ENCODE measurements around the gene KYAT1.
A peak's percentile ranks its signal among the peaks of the same experiment; 100 is the strongest.
"Not testable (repeated sequence)": the region's sequence is repeated elsewhere in the genome, so short reads cannot be mapped to it uniquely, and the experiment has no call there.

Gene KYAT1

DNA sequence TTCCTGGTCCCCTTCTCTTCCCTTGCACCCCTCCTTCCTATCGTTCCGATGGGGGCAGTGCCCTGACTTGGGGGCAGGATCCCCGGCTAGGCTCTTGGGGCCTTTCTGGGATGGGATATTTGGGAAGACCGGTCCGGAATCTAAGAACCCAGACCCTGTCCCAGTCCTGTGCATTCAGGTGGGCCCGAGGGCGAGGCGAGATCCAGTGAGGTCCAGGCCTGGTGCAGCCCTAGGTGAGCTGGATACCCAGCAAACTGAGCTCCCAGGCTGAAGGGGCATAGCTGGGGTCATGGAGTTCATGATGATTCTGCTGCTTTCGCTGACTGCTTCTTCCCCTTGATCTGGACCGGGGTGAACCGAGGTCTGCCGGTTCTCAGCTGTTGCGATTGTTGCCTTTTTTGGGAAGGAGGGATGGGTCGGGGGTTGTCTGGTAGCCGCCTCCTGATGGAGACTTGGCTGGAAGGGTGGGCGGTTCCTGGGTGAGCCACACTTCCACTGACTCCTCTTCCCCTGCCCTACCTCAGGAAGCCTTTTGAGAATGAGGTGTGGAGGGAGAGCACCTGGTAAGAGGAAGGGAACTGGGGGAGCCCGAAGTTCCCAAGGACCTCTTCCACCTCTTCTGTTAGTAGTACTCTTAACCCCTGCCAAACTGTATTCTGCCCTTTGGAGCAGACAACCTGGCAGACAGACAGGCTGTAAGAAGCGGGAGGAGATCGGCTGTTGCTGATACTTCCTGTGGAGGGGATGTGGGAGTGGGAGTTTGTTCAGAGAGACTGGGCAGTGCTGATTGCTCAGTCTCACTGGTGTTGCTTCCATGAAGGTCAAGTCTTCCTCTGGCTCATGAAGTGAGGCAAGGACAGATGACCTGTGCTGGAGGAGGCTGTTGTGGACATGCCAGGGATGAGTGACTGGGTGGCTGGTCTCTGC, 1.2 kb upstream of the KYAT1 start:
- DNase-seq = peak; percentile 45

DNA sequence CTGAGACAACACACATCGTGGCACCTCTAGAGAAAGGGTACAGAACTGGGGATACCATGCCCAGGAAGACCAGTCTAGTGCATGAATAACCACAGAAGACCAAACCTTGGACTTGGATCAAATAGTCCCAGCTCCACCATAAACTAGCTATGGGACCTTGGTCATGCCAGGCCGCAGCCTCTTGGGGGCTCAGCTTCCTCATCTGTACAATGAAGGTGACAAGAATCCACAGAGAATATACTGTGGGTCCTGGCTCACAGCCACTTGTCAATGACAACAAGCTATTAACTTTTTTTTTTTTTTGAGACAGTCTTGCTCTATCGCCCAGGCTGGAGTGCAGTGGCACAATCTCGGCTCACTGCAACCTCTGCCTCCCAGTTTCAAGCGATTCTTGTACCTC, 3.9 kb downstream of the KYAT1 start:
- peak; percentile 26 for DNase-seq

DNA sequence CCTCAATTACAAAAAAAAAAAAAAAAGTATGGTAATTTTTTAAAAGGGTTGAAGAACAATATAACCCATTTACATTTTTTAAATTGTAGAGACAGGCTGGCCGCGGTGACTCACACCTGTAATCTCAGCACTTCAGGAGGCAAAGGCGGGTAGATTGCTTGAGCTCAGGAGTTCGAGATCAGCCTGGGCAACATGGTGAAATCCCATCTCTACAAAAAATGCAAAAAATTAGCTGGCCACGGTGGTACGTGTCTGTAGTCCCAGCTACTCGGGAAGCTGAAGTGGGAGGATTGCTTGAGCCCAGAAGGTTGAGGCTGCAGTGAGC, 10.8 kb downstream of the KYAT1 start:
- DNase-seq = not testable (repeated sequence)

DNA sequence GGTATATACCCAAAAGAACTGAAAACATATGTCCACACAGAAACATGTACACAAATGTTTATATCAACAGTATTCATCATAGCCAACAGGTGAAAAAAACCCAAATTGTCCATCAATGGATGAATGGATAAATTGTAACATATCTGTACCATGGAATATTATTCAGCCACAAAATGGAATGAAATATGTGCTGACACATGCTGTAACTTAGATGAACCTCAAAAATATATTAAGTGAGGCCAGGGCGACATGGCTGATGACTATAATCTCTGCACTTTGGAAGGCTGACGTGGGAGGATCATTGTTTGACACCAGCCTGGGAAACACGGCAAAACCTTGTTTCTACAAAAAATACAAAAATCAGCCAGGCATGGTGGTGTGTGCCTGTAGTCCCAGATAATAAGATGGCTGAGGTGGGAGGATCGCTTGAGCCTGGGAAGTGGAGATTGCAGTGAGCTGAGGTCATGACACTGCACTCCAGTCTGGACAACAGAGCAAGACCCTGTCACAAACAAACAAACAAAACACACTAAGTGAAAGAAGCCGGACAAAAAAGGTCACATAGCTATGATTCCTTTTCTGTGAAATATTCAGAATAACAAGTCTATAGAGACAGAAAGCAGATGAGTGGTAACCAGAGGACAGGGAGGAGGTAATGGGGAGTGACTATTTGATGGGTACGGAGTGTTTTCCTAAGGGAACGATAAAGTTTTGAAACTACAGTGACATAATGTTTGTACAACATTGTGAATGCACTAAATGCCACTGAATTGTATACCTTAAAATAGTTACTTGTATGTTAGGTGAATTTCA, 11.4 kb downstream of the KYAT1 start:
- no peak for DNase-seq

DNA sequence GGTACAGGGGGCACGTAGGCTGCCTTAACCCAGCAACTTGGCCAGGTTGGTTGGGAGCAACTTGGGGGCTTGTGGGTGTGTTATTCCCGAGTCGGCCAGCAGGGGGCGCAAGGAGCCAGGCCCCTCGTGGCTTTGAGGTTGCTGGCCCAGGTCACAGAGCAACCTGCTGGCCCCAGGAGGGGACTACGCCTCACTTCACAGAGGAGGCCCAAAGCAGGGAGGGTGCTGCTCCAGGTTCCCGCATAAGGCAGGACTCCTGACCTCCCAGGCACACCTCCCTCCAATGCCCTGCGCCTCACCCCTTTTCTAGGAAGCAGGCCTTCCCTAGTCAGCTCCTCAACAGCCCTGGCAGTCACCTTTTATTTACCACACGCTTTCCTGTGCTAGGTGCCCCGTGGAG, 18.1 kb downstream of the KYAT1 start:
- DNase-seq = peak; percentile 30

DNA sequence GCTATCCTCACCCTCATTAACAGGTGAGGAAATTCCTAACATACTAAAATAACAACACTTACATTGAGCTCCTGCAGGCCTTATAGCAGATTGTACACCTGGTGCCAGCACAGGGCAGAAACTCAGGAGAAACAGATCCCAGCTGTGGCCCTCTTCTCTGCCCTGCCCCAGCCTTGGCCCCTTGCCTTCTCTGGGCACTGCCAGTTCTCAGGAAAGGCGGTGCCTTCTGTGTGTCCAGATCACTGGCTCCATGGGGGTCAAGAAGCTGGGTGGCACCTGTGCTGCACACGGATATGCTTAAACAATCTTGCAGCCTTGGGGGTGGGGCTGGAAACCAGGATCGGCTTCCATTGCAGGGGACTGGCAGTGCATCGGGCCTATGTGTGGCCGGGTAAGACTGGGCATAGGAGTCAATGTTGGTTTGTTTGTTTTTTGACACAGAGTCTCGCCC, 19.3 kb downstream of the KYAT1 start:
- no peak for DNase-seq

DNA sequence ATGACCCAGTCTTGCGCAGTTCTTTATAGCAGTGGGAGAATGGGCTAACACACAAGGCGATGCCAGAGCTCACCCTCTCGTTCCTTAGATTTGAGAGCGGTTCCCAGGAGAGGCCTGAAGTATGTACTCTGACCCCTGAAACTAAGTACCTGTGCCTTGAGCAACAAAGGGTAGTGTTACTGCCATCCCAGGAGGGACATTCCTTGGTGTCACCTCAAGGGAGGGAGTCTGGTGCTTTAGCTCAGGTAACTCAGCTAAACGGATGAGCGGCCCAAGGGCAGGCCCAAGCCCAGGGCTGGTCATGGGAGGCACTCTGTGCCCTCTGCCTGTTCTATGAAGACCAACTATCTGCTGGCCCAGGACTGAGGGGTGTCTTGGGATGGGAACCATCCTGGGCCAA, 20.2 kb downstream of the KYAT1 start:
- DNase-seq = no peak

DNA sequence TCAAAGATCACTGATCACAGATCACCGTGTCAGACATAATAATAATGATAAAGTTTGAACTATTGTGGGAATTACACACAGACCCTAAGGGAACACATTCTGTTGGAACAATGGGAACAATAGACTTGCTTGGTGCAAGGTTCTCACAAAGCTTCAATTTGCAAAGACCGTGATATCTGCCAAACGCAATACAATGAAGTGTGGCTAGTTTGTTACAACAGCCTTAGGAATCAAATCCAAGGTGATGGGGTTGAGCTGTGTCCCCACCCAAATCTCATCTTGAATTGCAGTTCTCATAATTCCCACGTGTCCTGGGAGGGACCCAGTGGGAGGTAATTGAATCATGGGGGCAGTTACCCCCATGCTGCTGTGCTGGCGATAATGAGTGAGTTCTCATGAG, 20.8 kb downstream of the KYAT1 start:
- no peak for DNase-seq

DNA sequence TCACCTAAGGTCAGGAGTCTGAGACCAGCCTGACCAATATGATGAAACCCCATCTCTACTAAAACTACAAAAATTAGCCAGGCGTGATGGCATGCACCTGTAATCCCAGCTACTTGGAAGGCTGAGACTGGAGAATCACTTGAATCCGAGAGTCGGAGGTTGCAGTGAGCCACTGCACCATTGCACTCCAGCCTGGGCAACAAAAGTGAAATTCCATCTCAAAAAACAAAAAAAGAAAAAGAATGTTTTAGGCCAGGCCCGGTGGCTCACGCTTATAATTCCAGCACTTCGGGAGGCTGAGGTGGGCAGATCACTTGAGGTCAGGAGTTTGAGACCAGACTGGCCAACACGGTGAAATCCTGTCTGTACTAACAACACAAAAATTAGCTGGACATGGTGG, 23.3 kb downstream of the KYAT1 start:
- not testable (repeated sequence) for DNase-seq

DNA sequence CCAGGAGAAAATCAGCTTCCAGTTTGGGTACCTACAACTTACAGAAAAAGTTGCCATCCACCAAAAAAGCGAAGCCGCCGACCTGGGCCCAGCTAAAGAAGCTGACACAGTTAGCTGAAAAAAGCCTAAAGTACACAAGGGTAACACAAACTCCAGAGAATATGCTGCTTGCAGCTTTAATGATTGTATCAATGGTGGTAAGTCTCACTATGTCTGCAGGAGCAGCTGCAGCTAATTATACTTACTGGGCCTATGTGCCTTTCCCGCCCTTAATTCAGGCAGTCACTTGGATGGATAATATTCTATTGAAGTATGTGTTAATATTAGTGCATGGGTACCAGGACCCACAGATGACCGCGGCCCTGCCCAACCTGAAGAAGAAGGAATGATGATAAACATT, 27.3 kb downstream of the KYAT1 start:
- not testable (repeated sequence) for DNase-seq

DNA sequence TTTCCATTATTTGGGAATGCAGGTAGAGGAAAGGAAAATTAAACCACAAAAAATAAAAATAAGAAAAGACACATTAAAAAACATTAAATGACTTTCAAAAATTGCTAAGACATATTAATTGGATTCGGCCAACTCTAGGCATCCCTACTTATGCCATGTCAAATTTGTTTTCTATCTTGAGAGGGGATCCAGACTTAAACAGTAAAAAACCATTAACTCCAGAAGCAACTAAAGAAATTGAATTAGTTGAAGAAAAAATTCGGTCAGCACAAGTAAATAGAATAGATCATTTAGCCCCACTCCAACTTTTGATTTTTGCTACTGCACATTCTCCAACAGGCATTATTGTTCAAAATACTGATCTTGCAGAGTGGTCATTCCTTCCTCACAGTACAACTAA, 29.1 kb downstream of the KYAT1 start:
- DNase-seq = not testable (repeated sequence)

DNA sequence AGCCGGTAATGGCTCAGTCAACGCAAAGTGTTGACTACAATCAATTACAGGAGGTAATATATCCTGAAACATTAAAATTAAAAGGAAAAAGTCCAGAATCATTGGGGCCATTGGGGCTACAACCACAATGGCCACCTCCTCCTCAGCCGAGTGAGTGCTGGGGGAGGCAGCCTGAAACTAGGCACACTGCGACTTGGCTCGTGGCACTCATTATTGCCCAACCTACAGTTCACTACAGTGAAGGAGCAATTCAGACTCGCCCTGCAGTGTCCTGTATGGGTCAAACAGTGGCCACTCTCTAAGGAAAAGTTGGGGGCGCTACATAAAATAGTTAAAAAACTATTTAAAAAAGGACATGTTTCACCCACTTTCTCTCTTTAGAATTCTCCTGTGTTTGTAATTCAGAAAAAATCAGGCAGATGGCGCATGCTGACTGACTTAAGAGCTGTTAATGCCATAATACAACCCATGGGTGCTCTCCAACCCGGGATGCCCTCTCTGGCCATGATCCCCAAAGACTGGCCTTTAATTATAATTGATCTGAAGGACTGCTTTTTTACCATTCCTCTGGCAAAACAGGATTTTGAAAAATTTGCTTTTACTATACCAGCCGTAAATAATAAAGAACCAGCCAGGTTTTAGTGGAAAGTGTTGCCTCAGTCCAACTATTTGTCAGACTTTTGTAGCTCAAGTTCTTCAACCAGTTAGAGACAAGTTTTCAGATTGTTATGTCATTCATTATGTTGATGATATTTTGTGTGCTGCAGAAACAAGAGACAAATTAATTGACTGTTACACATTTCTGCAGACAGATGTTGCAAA, 29.8 kb downstream of the KYAT1 start:
- DNase-seq = peak; percentile 29

DNA sequence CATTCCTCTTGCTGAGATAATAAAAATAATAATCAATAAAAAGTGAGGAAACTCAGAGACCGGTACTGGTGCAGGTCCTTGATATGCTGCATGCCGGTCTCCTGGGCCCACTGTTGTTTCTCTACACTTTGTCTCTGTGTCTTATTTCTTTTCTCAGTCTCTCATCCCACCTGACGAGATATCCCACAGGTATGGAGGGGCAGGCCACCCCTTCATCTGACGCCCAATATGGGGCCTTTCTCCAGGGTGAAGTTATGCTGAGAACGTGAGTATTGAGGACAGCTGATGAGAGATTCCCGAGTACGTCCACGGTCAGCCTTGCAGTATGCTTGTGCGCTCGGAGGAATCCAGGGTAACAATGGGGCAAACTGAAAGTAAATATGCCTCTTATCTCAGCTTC, 30.7 kb downstream of the KYAT1 start:
- DNase-seq = not testable (repeated sequence)

DNA sequence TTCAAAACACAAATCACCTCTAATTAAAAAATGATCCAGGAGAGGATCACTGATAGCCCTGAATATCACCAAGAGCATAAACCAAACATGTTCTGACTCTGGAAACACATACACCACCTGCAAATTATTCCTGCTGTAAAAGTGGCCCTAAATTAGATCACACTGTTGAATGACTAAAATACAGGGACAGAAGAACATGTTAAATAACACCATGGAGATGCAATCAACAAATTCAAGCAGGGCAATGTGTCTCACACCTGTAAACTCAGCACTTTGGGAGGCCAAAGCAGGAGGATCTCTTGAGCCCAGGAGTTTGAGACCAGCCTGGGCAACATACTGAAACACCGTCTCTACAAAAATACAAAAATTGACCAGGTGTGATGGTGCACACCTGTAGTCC, 33.9 kb downstream of the KYAT1 start:
- DNase-seq = no peak

DNA sequence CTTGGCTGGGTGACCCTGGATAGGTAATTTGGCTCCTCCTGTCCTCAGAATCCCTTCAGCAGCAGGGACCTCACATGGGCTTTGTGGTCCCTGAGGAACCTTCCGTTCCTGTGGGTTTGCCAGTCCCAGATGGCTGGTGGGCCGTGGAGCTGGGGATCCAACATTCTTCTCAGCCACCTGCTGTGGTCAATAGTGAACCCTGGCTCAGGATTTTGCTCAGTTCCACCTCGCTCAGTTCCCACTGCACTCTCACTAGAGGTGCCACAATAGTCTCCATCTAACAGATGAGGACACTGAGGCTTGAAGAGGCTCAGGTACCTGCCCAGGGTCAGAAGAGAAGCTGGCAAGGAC, 35.1 kb downstream of the KYAT1 start:
- no peak for DNase-seq

DNA sequence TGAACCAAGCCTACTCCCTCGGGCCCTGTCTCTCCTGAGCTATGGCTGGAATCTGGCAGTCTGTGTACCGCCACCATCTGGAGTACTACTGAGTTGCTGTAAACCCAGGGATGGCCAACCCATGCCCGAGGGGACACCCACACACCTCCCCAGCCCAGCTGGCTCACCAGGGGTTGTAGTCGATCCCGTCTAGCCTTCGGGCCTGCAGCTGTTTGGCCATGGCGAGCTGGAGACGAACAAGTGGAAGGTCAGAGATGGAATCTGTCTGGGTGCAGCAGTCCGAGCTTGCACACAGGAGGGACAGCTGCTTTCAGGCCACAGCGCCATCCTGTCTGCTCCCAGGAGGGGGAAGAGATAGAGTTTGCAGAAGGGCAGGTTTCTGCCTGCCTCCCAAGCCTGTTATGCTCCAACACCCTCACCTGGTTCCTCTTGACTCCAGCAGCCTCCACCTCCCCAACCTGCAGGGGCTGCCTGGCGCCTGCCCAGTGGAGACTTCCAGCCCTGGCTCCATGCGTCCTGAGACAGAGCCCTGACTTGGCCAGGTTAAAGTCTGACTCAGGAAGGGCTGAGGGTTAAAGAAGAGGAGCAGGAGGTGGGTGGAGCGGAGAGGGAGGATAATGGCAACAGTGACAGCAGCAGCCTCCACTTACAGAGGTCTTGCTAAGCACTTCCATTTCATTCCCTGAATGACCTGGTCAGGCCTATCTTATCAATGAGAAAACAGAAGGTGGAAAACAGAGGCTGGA, 36.4 kb downstream of the KYAT1 start:
- peak; percentile 99 for DNase-seq

DNA sequence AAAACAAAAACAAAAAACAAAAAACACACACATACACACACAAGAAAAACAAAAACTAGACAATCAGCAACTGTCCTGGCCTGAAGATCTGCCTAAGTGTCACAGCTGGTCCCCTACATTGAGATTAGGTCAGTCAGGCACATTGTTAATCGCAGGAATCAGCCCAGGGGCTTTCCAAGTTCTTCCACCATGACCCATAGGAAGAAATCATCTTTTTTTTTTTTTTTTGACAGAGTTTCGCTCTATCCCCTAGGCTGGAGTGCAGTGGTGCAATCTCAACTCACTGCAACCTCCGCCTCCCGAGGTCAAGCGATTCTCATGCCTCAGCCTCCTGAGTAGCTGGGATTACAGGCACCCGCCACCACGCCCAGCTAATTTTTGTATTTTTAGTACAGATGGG, 38.6 kb downstream of the KYAT1 start:
- DNase-seq = not testable (repeated sequence)

DNA sequence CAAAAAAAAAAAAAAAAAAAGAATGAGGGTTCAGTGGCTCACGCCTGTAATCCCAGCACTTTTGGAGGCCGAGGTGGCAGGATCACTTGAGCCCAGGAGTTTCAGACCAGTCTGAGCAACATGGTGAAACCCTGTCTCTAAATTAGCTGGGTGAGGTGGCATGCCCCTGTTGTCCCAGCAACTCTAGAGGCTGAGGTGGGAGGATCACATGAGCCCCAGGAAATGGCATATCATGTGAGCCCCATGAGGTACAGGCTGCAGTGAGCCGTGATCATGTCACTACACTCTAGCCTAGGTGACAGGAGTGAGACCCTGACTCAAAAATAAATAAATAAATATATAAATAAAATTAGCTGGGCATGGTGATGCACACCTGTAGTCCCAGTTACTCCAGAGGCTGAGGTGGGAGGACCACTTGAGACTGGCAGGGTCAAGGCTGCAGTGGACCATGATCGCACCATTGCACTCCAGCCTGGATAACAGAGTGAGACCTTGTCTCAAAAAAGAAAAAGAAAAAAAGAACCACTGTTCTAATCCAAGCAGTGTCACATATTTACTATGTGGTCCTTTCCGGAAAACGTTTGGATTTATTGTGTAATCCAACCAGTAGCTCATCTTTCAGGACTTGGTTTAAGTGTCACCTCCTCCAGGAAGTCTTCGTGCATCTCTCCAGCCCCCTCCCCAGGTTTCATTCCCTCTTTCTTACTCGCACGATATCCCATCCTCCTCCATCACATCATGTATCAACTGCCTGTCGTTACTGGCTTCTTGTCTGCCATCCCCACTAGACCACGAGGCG, 39.9 kb downstream of the KYAT1 start:
- no peak for DNase-seq

DNA sequence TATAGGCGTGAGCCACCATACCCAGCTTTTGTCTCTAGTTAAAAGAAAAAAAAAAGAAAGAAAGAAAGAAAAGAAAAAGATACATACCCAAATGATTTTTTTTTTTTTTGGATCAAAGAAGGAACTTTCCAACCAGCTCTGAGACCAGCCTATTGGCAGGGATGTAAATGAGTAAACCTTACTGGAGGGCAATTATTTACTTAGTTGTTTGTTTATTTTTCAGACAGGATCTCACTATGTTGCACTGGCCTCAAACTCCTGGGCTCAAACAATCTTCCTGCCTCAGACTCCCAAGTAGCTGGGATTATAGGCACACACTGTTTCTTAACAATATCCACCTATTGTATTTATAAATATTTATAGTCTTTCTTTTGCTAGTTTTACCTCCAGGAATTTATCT, 41.2 kb downstream of the KYAT1 start:
- no peak for DNase-seq

DNA sequence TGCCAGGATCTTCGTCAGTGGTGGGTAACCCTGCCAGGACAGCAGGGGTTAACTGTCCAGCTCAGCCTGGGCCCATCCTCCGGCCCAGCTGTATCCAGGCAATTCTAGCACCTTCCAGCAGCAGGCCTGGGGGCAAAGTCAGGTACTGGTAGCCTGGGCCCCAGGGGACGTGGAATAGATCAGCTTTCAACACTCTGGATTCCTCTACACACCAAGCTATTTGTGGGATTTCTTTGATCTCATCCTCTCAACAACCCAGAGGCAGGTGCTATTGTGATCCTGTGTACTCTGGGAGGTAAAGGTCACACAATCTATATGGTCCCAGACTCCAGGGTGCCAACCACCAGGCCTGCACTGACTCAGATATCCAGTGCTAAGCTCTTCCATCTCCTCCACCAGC, 43.4 kb downstream of the KYAT1 start:
- peak; percentile 31 for DNase-seq

DNA sequence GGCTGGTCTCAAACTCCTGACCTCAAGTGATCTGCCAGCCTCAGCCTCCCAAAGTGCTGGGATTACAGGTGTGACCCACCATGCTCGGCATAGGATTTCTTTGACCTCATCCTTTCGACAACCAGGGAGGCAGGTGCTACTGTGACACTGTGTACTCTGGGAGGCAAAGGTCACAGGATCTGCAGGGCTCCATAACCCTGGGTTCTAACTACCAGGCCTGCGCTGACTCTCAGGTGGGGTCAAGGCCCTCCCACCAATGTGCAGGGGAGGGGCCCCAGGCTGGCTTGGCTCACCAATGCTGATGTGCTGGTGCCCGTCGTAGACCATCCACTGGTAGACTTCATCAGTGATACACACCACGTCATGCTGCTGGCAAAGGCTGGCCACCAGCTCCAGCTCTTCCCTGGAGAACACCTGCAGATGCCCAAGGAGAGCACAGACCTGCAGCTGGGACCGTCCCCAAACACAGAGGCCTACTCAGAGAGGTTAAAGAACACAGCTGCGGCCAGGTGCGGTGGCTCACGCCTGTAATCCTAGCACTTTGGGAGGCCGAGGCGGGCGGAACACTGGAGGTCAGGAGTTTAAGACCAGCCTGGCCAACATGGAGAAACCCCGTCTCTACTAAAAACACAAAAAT, 45.1 kb downstream of the KYAT1 start:
- no peak for DNase-seq
